Activated CD8-positive, alpha-beta memory T cell treated with anti-CD3 and anti-CD28 coated beads for 4 hours (primary cell): ENCODE data around the gene TBC1D16.
"Not testable (repeated sequence)": the region's sequence is repeated elsewhere in the genome, so short reads cannot be mapped to it uniquely, and the experiment has no call there.

ENCODE experiments used
- DNase-seq, 2 donors: peaks; one replicate each; pipeline ENCODE4 v3.0.0-alpha.2; 2020; ENCODE audit warnings: low read depth in 2 of 2

TBC1D16 gene

DNA sequence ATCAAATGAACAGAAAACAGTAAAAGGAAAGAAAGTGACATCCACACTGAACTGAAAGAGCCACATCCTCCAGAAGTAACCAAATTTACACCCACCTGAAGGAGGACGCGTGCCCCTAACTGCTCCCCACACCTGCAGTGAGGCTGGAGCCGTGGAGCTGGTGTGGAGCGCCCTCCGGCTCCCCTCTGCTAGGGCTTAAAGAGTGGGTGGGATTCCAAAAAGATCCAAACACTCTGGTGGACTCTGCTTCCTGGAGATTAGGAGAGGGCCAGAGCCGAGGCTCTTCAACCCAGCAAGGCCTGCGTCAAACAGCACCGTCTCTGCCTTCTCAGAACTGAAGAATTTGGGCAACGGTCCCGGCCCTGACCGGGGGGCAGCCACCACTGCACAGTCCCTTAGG, 16.0 kb upstream of the TBC1D16 start:
- DNase-seq: no peak

DNA sequence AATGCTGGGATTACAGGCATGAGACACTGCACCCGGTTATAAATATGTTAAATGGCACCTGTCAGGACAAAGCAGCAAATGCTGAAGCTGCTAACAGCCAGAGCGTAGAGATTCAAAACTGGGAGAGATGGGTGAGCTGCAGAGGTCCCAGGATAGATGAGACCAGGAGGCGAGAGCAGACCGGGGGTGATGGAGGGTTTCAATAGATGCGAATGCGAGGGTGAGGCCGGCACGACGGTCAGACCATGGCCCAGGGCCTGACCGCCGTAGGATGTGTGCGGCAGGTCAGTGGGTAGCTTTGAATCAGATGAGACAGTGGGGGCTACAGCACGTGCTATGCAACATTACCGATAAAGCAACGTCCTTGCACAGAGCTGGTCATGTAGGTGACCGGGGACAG, 15.0 kb upstream of the TBC1D16 start:
- no peak for DNase-seq

DNA sequence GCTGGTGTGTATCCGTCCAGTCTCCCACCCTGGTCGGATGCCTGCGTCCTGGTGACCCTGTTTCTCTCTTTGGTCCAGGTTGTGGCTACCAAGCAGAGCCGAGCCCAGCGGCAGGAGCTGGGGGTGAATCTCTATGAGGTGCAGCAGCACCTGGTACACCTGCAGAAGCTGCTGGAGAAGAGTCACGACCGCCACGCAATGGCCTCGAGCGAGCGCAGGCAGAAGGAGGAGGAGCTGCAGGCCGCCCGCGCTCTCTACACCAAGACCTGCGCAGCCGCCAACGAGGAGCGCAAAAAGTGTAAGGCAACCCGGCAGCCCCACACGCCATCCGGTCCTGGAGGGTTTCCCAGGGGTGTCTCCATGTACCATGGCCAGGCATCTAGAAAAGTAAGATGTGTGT, 14.3 kb upstream of the TBC1D16 start:
- DNase-seq: no peak

DNA sequence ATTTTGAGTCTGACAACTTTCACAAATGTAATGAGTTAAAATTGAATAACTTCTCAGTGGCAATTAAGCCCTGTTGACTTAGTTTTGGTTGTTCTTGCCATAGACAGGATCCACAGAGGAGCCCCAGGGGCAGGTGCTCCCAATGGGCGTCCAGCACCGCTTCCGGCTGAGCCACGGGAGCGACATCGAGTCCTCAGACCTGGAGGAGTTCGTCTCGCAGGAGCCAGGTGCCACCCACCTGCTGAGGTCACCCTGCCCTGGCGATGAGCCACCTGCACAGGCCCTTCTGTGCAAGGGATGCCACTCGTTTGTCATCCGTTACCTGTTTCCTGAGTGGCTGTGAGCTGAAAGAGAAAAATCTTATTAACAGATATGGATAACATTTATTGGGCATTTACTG, 11.5 kb upstream of the TBC1D16 start:
- DNase-seq: no peak

DNA sequence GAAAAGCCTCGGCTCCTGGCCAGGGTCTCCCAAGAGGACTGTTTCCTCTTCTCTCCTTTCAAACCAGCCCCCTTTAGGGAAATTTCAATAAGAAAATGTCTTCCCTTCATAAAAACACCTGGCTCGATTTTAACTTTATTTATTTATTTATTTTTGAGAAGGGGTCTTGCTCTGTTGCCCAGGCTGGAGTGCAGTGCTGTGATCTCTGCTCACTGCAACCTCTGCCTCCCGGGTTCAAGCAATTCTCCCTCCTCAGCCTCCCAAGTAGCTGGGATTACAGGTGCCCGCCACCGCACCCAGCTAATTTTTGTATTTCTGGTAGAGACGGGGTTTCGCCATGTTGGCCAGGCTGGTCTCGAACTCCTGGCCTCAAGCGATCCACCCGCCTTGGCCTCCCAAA, 11.0 kb upstream of the TBC1D16 start:
- DNase-seq: not testable (repeated sequence)

GRCh38 chr17:80045703-80046102, 10.0 kb upstream of the TBC1D16 start:
- no peak for DNase-seq

DNA sequence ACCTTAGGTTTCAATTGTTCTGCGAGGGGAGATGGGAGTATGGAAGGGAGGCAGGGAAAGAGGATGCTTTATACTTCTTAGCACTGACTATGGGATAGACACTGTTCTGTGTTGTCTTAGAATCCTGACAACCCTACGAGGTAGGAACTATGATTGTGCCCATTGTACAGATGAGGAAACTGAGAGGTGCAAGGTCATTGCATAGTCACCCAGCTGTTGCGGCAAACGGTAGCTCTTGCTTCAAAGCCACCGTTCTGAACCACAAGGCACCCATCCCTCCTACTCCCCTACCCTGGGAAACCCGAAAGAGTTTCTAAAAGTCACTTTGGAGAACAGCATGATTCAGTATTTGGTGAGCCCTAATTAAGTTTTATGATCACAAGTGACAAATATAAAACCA, 8.3 kb upstream of the TBC1D16 start:
- DNase-seq: no peak

DNA sequence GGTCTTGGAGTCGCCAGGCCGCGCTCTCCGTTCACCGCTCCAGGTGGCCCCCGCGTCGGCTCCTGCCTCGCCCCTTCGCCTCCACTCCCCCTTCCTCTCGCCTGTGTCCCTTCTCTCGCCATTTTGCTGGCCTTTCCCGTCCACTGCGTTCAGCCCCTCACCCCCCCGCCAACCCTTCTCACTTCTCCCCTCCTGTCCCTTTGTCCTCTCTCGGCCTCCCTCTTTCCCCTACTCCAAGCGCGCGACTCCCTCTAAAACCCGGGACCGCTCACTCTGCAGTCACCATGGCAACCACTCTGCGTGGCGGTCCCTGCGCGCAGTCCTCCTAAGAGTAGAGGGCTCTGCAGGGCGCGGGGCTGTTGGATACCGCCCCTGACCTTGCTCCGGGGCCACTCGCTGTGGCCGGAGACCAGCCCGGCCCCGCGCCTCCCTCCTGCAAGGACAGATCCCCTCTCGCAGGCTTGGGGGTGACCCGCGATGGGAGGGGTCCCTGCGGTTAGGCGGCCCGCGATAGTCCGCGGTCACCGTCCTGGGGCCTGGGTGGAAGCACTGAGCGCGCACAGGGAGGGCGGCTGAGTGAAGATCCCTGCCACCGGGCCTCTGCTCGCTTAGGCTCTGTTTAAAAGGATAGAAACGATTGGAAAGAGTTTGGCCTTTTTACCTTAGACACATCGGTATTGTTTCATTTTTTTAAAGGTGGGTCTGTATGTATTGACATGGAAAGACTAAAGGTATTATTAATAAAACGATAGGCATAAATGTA, 1.2 kb upstream of the TBC1D16 start:
- peak in 1 of 2 donors; percentile 6 for DNase-seq

DNA sequence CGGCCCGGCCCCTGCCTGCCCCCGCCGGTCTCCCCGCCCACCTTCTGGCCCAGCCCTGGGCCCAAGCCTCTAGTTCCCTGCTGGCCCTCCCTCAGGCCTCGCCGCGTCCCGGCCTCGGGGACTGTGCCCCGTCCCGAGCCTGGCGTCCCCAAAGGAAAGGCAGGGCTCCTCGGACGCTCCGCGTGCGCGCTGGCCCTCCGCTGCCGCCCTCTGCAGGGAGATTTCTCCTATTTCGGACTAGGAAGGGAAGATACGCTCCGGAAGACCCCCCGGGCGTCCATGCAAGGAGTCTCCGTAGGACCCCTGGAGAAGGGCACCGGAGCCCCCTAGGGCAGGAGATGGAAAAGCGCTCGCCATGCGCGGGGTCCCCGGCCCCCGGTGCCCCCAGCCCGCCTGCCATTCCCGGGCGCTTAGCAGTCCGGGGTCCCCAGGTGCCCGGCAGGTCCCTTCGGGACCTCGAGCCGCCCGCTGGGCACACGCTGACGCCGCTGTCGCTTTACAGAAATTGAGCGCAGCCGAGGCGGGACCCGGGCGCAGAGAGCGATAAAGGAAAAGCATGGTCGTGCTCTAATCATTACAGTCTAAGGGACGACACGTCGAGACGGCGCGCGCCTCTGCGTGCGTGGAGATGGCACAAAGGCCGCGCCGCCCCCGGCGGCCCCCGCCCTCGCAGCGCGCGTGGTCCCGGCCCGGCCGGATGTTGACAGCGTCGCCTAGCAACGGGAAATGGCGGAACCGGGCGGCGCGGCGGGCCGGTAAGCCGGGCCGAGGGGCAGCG, 454 bp upstream of the TBC1D16 start, which contains the start of gene CCDC40:
TSS of gene CCDC40 (plus strand) at position 706 of the 778 bp plus-strand sequence. CDS start at position 727, 21 bp downstream.
- peak; percentile 55 for DNase-seq

DNA sequence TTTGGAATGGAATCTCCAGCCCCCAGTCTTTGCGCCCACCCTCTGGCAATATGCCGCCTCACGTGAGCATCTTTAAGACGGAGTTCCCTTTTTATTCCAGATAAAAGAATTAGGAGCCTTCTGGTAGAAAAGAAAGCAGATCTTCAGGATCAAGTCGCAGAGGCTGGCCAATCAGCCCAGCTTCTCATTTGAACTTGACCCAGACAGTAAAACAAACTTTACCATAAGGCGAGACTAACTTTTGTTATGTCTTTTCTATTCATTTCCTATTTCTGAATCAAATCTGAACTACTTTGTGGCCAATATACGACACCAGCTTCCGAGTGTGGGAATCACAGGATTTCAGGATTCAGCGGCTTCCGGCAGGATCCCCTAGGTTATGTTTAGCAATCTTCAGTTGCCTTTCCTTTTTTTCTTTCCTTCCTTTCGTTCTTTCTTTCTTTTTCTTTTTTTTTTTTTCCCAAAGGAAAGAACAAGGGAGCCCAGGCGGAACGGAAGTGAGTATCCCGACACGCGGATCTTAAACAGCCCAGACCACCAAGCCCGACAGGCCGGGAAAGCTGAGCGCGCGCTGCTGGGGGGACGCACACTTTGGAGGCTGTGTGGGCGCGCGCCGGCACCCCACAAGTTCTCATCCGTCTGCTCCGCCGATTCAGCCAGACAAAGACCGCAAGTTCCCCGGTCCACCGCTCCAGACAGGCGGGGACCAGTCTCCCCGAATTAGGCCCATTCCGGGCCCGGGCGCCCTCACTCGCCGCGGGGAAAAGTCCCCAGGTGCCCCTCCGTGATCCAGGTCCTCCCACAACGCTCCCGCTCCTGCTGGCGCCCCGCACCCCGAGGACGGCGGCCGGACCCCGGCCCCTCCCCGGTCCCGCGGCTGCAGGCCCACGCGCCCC, 633 bp downstream of the TBC1D16 start:
- peak in 1 of 2 donors; percentile 6 for DNase-seq

GRCh38 chr17:80033840-80034239, 1.8 kb downstream of the TBC1D16 start:
- DNase-seq: no peak

DNA sequence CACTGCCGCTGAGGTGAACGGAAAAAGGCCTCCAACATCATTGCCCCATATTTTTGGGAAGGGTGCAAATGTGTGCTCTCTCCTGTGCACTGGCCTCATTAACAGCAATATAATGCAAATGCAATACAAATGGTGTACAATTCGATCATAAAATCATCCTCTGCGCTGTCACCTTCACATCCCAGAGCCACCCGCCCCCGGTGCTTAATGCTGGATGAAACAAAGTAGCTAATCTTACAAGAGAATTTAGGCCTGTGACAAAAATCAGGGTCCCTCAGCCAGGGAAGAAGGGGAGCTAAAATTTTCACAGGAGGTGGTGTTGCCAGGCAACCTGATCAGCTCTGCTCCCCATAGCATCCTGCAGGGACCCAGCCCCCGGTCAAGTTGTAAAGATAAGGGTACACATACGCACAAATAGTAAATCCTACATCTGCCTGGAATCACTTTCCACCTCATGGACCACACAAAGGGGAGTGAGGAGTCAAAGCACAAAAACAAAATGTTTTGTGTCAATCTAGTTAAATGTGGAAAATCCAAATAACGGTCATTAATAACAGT, 3.0 kb downstream of the TBC1D16 start:
- no peak for DNase-seq

- no peak for DNase-seq
Measured at GRCh38 chr17:80031691-80032430, 3.8 kb downstream of the TBC1D16 start.

DNA sequence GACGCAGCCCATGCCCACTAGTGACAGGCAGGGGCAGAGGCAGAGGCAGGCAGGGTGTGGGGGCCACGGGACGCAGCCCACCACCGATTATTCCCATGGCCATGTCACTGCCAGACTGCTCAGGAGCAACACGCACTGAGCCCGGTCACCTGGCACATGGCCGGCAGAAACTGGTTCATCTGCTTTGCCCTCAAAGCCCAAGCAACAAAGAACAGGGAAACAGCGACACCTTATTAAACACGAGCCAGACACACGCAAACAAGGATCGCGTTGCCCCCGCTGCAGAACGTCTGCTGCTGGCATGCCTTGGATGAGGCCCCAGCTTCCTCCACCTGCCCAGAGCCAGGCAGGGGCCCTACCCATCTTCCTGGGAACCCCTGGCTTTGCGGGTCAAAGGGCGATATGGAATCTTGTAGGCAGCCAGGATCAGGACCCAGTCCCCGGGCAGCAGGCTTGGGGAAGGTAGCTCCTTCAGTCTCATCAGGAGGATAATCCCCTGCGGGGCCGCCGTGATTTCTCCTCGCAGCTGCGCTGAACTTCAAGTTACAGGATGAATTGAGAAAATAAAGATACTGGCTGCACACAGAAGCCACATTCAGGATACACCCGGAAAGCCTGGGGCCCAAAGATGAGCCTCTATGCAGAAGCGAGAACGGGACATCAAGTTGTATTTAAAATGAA, 4.8 kb downstream of the TBC1D16 start:
- DNase-seq: no peak

DNA sequence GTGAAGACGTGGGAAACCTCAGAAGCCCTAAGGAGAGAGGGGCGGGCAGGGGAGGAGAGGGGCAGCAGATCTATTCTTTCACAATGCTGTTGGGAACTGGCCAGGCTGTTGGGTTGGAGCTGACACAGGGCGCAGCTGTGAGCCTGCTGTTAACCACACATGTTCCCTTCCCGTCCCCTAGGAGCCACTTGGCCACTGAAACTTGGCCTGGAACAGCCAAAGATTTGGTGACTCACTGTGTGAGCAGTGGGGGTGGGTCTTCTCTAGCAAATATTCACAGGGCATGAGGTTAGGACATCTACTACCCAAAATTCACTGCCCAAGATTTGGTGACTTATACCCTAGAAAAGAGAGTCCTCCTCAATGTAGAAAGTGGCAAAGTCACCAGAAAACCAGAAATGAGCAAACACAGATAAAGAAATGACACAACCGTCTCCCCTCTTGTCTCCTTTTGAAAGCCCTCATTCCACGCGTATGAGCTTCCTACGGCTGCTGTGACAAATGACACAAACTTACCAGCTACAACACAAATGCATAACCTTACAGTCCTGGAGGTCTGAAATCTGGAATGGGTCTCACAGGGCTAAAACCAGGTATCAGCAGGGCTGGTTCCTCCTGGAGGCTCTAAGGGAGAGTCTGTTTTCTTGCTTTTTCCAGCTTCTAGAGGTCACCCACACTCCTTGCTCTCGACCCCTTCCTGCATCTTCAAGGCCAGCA, 6.3 kb downstream of the TBC1D16 start:
- DNase-seq: no peak

- DNase-seq: no peak
Measured at GRCh38 chr17:80028030-80028429, 7.6 kb downstream of the TBC1D16 start.

DNA sequence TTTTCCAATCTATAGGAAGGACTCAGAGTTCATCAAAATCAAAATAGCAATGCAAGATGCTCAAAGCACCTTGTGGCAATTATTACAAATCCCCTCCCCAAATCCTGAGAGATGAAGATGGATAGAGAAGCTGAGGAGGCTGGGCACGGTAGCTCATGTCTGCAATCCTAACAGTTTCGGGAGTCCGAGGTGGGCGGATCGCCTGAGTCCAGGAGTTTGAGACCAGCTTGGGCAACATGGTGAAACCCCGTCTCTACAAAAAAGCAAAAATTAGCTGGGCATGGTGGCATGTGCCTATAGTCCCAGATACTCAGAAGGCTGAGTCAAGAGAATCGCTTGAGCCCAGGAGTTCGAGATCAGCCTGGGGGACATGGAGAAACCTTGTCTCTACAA, 8.6 kb downstream of the TBC1D16 start:
- no peak for DNase-seq

DNA sequence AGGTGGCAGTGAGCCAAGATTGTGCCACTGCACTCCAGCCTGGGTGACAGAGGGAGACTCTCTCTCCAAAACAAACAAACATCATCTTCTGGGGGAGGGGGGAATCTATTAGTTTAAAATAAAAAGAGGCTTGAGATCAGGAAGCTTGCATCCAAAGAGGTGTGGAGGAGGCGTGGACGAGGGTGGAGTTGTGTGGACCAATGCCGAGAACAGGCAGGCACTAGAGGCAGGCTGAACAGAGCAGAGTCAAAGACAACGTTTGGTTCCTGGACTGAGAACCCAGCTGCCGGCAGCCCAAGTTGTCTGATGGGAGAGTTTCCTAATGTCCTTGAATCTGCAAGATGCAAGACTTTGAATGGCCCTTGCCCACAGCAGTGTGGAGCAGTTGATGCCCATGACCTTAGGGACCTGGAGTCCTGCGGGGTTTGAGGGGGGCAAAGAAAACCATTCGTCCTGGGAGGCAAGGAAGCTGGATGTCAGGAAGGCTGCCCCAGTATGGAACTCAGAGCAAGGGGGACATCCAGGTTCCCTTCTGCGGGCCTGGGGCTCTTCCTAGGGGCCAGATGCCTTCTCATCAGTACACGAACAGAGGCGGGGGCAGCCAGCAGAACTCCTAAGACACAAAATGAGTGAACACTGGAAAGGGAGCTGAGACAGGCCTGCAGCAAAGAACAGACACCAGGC, 9.2 kb downstream of the TBC1D16 start:
- no peak for DNase-seq

DNA sequence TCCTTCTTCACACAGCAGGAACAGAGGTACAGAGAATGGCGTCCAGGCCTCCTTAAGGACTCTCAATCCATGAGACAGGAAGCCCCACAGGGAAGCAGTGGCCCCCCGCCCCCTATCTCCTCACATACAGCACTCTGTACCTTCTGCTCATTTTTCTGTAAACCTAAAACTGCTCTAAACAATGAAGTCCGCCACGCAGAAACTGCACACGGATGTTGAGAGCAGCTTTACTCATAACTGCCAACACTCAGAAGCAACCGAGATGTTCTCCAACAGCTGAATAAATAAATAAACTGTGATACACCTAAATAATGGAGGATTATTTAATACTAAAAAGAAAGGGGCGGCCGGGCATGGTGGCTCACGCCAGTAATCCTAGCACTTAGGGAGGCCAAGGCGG, 9.9 kb downstream of the TBC1D16 start:
- no peak for DNase-seq
